HAP-1 (cell line): ENCODE measurements around the gene SUSD1.
"Not testable (repeated sequence)": the region's sequence is repeated elsewhere in the genome, so short reads cannot be mapped to it uniquely, and the experiment has no call there.

Experiments used
- DNase-seq, 2 experiments: peaks; one replicate each; pipeline ENCODE4 v3.0.0-alpha.2; 2016 to 2020; ENCODE audit warnings: low spot score in 2 of 2
- H3K27me3 ChIP-seq: fragments of 250-450 bp; sonication (Bioruptor Pico); 2 replicates; pipeline ENCODE4 v1.5.1; 2020; ENCODE audit warnings: low read depth, mild to moderate bottlenecking, moderate library complexity
- H3K36me3 ChIP-seq: fragments of 250-450 bp; sonication (Bioruptor Pico); replicated peaks from 2 replicates; pipeline ENCODE4 v1.5.1; 2020; ENCODE audit warnings: mild to moderate bottlenecking
- H3K4me1 ChIP-seq: fragments of 250-450 bp; sonication (Bioruptor Pico); 2 replicates; pipeline ENCODE4 v1.5.1; 2020; ENCODE audit warnings: mild to moderate bottlenecking
- H3K4me3 ChIP-seq: fragments of 250-450 bp; sonication (Bioruptor Pico); 2 replicates; pipeline ENCODE4 v1.5.1; 2020; ENCODE audit warnings: mild to moderate bottlenecking, moderate library complexity
- H3K9me3 ChIP-seq: fragments of 250-450 bp; sonication (Bioruptor Pico); 2 replicates; pipeline ENCODE4 v1.5.1; 2020; ENCODE audit warnings: mild to moderate bottlenecking, moderate library complexity
- in situ Hi-C: fragments of 300-500 bp; cut with MboI; formaldehyde crosslinking; loops from 3 replicates; pipeline ENCODE4 v1.14.3; 2020; ENCODE audit warnings: low sequenced_read_pairs, inconsistent platforms, mixed read lengths

SUSD1 gene

GRCh38 chr9:112174965-112175795 is at the start of gene SUSD1:
Gene SUSD1, minus strand, starts transcription at chr9:112175297. Its CDS starts 62 bp downstream, at chr9:112175235.
- Histone ChIP-seq H3K36me3 (no peaks in the 10 kb centered on the region), H3K27me3 (no peaks in the 10 kb centered on the region), H3K4me3 (peak within 1 kb of the TSS; percentile 31), H3K4me1 (peaks cover 9% of the 10 kb centered on the region), H3K9me3 (no peaks in the 10 kb centered on the region)
- DNase-seq = peak; percentile 20 to 59
- in situ Hi-C loops = no loop called here

GRCh38 chr9:112224401-112225289 is 49.5 kb upstream of the SUSD1 start:
- in situ Hi-C loops = no loop called here
- no peaks in the 10 kb centered on the region for H3K9me3 ChIP-seq
- no peak for DNase-seq
- peaks cover 10% of the 10 kb centered on the region for H3K36me3 ChIP-seq
- peaks cover 3% of the 10 kb centered on the region for H3K4me1 ChIP-seq
- no peak overlapping the region for H3K4me3 ChIP-seq
- H3K27me3 ChIP-seq = no peaks in the 10 kb centered on the region

GRCh38 chr9:112218908-112219307 is 43.8 kb upstream of the SUSD1 start:
- Histone ChIP-seq H3K4me1 (peaks cover 10% of the 10 kb centered on the region), H3K4me3 (no peak overlapping the region), H3K36me3 (no peaks in the 10 kb centered on the region; the same call in none of the 2 replicates), H3K9me3 (no peaks in the 10 kb centered on the region), H3K27me3 (no peaks in the 10 kb centered on the region)
- in situ Hi-C loops = no loop called here
- no peak for DNase-seq

- DNase-seq = no peak
- no peaks in the 10 kb centered on the region for H3K27me3 ChIP-seq
- H3K4me1 ChIP-seq = no peaks in the 10 kb centered on the region
- H3K36me3 ChIP-seq = no peaks in the 10 kb centered on the region; the same call in 1 of the 2 replicates
- in situ Hi-C loops = no loop called here
- H3K9me3 ChIP-seq = no peaks in the 10 kb centered on the region
- no peak overlapping the region for H3K4me3 ChIP-seq
Observed at GRCh38 chr9:112212926-112213325, 37.8 kb upstream of the SUSD1 start.

- Histone ChIP-seq H3K27me3 (no peaks in the 10 kb centered on the region), H3K9me3 (no peaks in the 10 kb centered on the region; the same call in 1 of the 2 replicates), H3K4me3 (no peak overlapping the region), H3K36me3 (no peaks in the 10 kb centered on the region; the same call in 1 of the 2 replicates), H3K4me1 (no peaks in the 10 kb centered on the region)
- in situ Hi-C loops = no loop called here
- DNase-seq = no peak
Observed at GRCh38 chr9:112207451-112207850, 32.4 kb upstream of the SUSD1 start.

GRCh38 chr9:112203536-112203935 is 28.4 kb upstream of the SUSD1 start:
- H3K4me3 ChIP-seq = no peak overlapping the region

GRCh38 chr9:112200711-112201110 is 25.6 kb upstream of the SUSD1 start:
- Histone ChIP-seq H3K36me3 (no peaks in the 10 kb centered on the region), H3K4me3 (no peak overlapping the region), H3K4me1 (no peaks in the 10 kb centered on the region), H3K9me3 (no peaks in the 10 kb centered on the region), H3K27me3 (no peaks in the 10 kb centered on the region)
- no peak for DNase-seq
- in situ Hi-C loops = no loop called here

More at GRCh38 chr9:112203536-112203935, 28.4 kb upstream of the SUSD1 start:
- Histone ChIP-seq H3K27me3 (no peaks in the 10 kb centered on the region), H3K36me3 (no peaks in the 10 kb centered on the region), H3K4me1 (no peaks in the 10 kb centered on the region), H3K9me3 (no peaks in the 10 kb centered on the region; the same call in 1 of the 2 replicates)
- in situ Hi-C loops = no loop called here
- DNase-seq = no peak

- H3K36me3 ChIP-seq = no peaks in the 10 kb centered on the region
- H3K4me1 ChIP-seq = no peaks in the 10 kb centered on the region; the same call in 1 of the 2 replicates
- H3K9me3 ChIP-seq = no peaks in the 10 kb centered on the region
- H3K4me3 ChIP-seq = no peak overlapping the region
- no peak for DNase-seq
- in situ Hi-C loops = no loop called here
- no peaks in the 10 kb centered on the region for H3K27me3 ChIP-seq
Observed at GRCh38 chr9:112198646-112199045, 23.5 kb upstream of the SUSD1 start.

- H3K27me3 ChIP-seq = no peaks in the 10 kb centered on the region
- no peaks in the 10 kb centered on the region; the same call in 1 of the 2 replicates for H3K4me1 ChIP-seq
- in situ Hi-C loops = no loop called here
- H3K36me3 ChIP-seq = no peaks in the 10 kb centered on the region
- no peak for DNase-seq
- H3K9me3 ChIP-seq = no peaks in the 10 kb centered on the region
- H3K4me3 ChIP-seq = no peak overlapping the region
Observed at GRCh38 chr9:112194969-112195431, 19.9 kb upstream of the SUSD1 start.

GRCh38 chr9:112193572-112194288 is 18.6 kb upstream of the SUSD1 start:
- in situ Hi-C loops = no loop called here
- no peak for DNase-seq
- no peaks in the 10 kb centered on the region for H3K27me3 ChIP-seq

GRCh38 chr9:112190320-112190719 is 15.2 kb upstream of the SUSD1 start:
- in situ Hi-C loops, DNase-seq, H3K4me1 ChIP-seq, H3K9me3 ChIP-seq, H3K36me3 ChIP-seq, H3K4me3 ChIP-seq, H3K27me3 ChIP-seq: not testable (repeated sequence)

More at GRCh38 chr9:112193572-112194288, 18.6 kb upstream of the SUSD1 start:
- no peaks in the 10 kb centered on the region for H3K36me3 ChIP-seq
- H3K4me3 ChIP-seq = no peak overlapping the region
- no peaks in the 10 kb centered on the region for H3K9me3 ChIP-seq
- no peaks in the 10 kb centered on the region; the same call in 1 of the 2 replicates for H3K4me1 ChIP-seq

GRCh38 chr9:112188884-112189283 is 13.8 kb upstream of the SUSD1 start:
- DNase-seq = no peak
- Histone ChIP-seq H3K36me3 (no peaks in the 10 kb centered on the region), H3K27me3 (no peaks in the 10 kb centered on the region), H3K9me3 (no peaks in the 10 kb centered on the region), H3K4me1 (no peaks in the 10 kb centered on the region), H3K4me3 (no peak overlapping the region)
- in situ Hi-C loops = no loop called here

GRCh38 chr9:112187404-112187803 is 12.3 kb upstream of the SUSD1 start:
- no peaks in the 10 kb centered on the region for H3K4me1 ChIP-seq
- H3K36me3 ChIP-seq = no peaks in the 10 kb centered on the region
- in situ Hi-C loops = no loop called here
- H3K9me3 ChIP-seq = 0 out of 2 replicates have a peak, but pooled peaks cover 3% of the 10 kb centered on the region
- no peak overlapping the region for H3K4me3 ChIP-seq
- no peaks in the 10 kb centered on the region for H3K27me3 ChIP-seq
- no peak for DNase-seq
